Melanocyte of skin (primary cell): ENCODE measurements around the gene ELF5. TPM values are rescaled to one million over a fixed set of nuclear protein-coding genes. Genes with fewer than 3 reads are reported as not detected.

Experiments
- total RNA-seq, 2 donors: library from RNA; depleted of rRNA; stranded (reverse); fragments of >200 nt; gene quantifications; 2 replicates each; pipeline ENCODE4 v1.2.3, GENCODE V29; 2012

Gene ELF5
- total RNA-seq: not detected

DNA sequence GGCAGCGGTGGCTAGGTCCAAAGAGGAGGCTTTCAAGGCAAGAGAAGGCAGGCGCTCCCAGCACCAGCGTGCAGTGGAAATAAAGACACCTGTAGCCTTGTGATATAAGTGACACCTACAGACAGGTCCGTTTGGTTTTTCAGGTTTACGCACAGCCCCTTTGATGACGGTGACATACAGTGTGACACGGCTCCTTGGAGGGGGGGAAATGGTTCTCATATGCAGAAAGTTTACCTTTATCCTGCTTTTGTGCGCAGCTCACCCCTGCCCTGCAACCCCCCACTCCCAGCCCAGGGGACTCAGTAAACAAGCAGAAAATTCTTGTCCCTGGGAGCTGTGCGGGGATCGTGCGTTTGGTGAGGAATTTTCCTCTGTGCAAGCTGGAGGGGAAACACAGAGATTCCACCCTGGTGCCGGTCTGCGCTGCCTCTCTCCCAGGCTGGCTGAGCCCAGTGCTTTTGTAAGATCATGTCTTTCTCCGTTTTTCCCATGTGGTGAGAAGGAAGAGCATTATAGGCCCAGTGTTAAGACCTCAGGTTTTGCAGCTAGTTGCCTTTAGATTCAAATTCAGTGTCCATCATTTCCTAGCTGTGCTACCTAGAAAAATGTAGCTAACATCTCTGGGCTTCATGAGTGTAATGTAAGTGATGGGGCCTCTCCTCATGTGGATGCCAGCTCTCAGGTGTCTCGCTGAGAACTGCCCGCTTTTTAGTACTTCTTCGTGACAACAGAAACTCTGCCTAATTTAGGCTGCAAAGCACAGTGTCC is at the start of gene ELF5:
Gene ELF5, minus strand, starts transcription at position 113 of the 768 bp plus-strand sequence. CDS start 8,045 bp downstream, outside the sequence.

DNA sequence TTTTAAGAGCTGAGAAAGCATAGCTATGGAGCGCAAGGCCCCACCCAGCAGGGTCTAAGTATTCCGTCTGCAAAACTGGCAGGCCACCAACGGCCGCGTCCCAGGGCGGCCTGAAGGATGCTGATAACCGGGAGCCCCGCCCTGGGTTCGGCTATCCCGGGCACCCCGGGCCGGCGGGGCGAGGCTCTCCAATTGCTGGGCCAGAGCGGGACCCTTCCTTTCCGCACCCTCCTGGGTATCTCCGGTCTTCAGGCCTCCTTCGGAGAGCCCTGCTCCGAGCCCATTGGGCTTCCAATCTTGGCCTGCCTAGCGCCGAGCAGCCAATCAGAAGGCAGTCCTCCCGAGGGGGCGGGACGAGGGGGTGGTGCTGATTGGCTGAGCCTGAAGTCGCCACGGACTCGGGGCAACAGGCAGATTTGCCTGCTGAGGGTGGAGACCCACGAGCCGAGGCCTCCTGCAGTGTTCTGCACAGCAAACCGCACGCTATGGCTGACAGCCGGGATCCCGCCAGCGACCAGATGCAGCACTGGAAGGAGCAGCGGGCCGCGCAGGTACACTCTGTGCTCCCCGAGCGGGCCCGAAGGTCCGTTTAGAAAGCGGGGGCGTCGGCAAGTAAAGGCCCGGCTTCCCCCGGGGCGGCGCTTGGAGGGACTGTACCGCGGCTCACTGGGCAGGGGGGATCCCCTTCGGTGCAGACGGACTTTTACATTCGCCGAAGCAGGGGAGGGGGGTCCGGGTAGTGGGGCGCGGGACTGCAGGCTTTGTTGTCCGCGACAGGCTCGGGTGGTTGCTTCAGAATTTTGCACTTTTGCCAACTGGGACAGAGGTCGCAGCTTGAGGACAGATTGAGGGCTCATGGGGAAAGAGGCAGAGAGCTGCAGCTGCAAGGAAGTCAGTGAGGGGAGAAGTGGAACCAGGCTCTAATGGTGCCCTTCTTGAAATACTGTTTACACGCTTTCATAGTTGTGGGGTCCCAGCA is 74.8 kb downstream of the ELF5 start, which contains the start of gene CAT:
Gene CAT, plus strand, starts transcription at position 406 of the 979 bp plus-strand sequence. Its CDS starts 80 bp downstream, at position 486.

Other genes with a start within 250 kb of the ELF5 start
- gene ABTB2, start 155.8 kb downstream of the ELF5 start, total RNA-seq: 1 to 10 TPM; 8.3 to 8.9 TPM
- 10 to 100 TPM; 58.8 to 75.3 TPM for gene CAT, start 74.9 kb downstream of the ELF5 start, total RNA-seq
- gene EHF, start 107.3 kb upstream of the ELF5 start, total RNA-seq: under 1 TPM; under 0.01 TPM